ENCODE measurements around the gene LY9.

LY9 gene

DNA sequence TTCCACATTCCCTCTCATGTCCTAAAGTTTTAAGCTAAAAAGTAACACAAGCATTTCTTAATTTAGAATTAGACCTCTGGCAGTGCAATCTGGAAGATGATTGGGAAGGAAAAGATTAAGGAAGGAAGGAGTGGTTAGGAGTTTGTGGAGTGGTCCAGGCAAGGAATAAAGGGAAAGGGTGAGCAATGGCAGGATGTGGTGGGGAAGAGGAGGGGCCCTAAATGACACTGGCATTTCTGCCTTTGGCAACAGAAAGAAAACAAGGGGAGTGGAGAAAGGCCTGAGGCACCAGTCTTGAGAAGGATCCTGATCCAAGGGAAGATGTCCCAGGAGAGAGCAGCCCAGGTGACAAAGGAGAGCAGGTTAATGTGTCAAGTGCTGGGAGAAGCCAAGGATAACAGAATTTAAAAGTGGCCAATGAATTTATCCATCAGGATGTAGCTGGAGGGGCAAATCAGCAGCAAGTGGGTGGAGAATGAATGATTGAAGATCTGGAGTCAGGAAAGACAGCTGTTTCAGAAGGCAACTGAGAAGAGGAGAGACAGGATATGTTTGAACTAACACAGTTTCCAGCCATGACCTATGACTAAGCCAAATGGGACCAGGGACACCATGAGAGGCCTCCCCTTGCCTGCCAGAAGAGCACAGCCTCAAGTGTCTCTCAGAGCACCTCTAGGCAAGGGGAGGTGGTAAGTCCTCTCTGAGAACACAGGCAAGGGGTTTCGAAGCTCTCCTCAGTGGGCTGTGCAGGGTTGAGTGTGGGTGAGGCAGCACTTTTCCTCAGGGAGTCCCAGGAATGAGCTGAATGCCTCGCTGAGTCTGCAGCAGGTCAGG lies 20.9 kb upstream of the LY9 start:
- TF ChIP-seq, protein P1, sequence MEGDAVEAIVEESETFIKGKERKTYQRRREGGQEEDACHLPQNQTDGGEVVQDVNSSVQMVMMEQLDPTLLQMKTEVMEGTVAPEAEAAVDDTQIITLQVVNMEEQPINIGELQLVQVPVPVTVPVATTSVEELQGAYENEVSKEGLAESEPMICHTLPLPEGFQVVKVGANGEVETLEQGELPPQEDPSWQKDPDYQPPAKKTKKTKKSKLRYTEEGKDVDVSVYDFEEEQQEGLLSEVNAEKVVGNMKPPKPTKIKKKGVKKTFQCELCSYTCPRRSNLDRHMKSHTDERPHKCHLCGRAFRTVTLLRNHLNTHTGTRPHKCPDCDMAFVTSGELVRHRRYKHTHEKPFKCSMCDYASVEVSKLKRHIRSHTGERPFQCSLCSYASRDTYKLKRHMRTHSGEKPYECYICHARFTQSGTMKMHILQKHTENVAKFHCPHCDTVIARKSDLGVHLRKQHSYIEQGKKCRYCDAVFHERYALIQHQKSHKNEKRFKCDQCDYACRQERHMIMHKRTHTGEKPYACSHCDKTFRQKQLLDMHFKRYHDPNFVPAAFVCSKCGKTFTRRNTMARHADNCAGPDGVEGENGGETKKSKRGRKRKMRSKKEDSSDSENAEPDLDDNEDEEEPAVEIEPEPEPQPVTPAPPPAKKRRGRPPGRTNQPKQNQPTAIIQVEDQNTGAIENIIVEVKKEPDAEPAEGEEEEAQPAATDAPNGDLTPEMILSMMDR (IDR thresholded peaks at IDR 0.05; ENCODE audit: low read depth, low read length) = no peak
- H3K27ac ChIP-seq = no peak overlapping the region
- DNase-seq = no peak

DNA sequence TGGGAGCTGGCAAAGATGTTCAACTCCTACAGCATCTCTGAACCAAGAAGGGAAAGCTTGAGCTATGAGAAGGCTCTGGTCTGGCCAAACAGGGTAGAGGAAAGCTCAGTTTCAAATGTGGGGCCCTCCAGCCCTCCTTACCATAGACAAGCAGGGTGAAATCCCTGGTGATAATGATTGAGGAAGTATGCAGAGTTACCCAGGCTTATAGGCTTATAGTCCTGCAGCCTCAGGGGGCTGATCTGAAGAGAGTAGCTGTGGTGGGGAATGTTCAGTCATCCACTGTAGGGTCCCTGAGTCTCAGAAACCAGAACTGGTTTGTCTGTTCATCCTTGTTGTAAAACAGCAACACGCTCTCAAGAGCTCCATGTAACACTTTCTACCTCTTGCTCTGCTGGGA lies 19.8 kb upstream of the LY9 start:
- Histone ChIP-seq H3K27me3 (ENCODE audit: insufficient read depth, low read depth, severe bottlenecking) (peaks cover 99% of the 10 kb centered on the region), H3K9me3 (ENCODE audit: severe bottlenecking) (no peaks in the 10 kb centered on the region), H3K27ac (no peak overlapping the region), H3K4me3 (ENCODE audit: low read depth, low read length) (no peak overlapping the region), H3K36me3 (no peaks in the 10 kb centered on the region)
- TF ChIP-seq, protein P1 (IDR thresholded peaks at IDR 0.05; ENCODE audit: low read depth, low read length) = no peak
- no peak for DNase-seq

More for the DNA sequence above, 20.9 kb upstream of the LY9 start:
- no peak overlapping the region for H3K4me3 ChIP-seq (ENCODE audit: low read depth, low read length)
- no peaks in the 10 kb centered on the region for H3K36me3 ChIP-seq
- H3K27me3 ChIP-seq (ENCODE audit: insufficient read depth, low read depth, severe bottlenecking) = peaks cover 99% of the 10 kb centered on the region
- no peaks in the 10 kb centered on the region for H3K9me3 ChIP-seq (ENCODE audit: severe bottlenecking)

DNA sequence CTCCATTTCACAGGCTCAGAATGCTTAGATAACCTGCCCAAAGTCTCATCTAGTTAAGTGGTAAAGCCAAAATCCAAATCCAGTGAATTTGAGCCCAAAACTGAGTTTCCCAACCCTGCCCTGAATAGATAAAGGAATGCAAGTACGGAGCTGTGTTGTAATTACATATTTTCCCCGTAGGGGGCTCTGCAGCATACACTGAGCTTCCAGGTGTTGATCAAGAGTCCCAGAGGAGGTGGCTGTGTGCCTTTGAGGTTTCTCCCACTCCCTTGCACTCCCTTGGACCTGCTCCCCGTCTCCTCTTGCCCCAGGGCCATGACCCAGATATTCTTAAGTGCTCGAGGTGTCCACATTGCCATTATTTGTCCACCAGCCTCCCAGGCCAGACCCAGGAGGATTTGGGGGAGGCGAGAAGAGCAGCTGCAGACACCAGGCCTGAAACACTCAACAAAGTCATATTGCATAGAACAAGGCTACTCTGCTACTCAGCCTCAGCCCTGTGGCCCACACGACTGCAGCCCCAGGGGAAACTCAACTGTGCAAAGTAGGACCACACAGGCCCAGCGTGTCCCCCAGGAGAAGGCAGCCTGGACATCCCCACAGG lies 18.4 kb upstream of the LY9 start:
- TF ChIP-seq, protein P1 (IDR thresholded peaks at IDR 0.05; ENCODE audit: low read depth, low read length) = peak; percentile 79
- H3K9me3 ChIP-seq (ENCODE audit: severe bottlenecking) = peaks cover 5% of the 10 kb centered on the region

DNA sequence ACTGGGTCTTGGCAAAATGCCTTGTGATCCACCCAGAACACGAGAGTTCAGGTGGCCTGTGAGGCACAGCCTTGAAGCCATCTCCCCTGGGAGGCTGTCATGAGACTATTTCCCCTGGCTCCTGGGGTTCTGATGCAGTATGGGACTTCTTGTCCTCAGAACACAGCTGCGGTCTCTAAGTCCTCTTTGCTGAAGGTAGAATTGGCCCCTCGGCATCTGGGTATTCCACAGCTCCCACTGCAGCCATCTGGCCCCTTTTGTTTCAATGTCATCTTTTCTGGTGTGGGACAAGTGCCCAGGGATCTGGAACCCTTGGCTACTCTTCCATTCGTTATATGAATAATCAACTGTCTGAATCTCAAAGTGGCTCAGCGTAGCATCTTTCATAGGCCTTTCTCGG lies 17.0 kb upstream of the LY9 start:
- peaks cover 97% of the 10 kb centered on the region for H3K27me3 ChIP-seq (ENCODE audit: insufficient read depth, low read depth, severe bottlenecking)
- no peaks in the 10 kb centered on the region for H3K36me3 ChIP-seq
- no peak overlapping the region for H3K4me3 ChIP-seq (ENCODE audit: low read depth, low read length)
- TF ChIP-seq, protein P1 (IDR thresholded peaks at IDR 0.05; ENCODE audit: low read depth, low read length) = no peak
- H3K9me3 ChIP-seq (ENCODE audit: severe bottlenecking) = peaks cover 11% of the 10 kb centered on the region
- no peak overlapping the region for H3K27ac ChIP-seq
- DNase-seq = no peak

More for the DNA sequence above, 18.4 kb upstream of the LY9 start:
- Histone ChIP-seq H3K27me3 (ENCODE audit: insufficient read depth, low read depth, severe bottlenecking) (peaks cover 99% of the 10 kb centered on the region), H3K36me3 (no peaks in the 10 kb centered on the region), H3K27ac (no peak overlapping the region), H3K4me3 (ENCODE audit: low read depth, low read length) (no peak overlapping the region)
- peak; percentile 36 for DNase-seq

DNA sequence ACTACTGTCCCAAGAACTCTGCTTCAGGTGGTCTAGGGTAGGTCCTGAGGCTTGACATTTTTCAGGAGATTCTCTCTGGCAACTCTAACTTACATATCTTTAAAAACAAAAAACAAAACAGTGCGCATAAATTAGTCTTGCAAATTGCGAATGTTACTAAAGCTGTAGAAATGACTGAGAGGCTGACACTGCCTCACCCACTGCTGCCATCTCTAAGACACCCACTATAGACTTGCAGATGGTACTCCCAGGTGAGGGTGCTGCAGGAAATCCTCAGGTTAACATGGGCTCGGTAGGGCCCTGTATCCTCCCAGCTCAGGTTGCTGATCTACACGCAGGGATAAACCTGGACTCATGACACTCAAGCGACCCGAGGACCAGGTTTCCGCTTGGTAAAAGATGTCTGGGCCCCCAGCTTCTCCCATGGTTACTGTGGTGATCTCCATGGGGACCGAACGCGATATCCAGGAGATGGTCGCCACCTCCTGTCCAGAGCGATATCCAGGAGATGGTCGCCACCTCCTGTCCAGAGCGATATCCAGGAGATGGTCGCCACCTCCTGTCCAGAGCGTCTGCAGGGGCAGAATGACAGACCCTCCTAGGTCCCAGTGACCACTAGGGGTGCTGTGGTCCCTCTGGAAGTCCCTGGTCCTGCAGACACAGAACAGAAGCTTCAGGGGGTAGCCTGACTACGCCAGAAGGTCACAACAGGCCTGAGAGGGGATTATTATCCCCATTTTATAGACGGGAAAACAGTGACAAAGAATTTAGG lies 16.2 kb upstream of the LY9 start:
- no peaks in the 10 kb centered on the region for H3K36me3 ChIP-seq
- H3K9me3 ChIP-seq (ENCODE audit: severe bottlenecking) = peaks cover 11% of the 10 kb centered on the region
- no peak overlapping the region for H3K27ac ChIP-seq
- TF ChIP-seq, protein P1 (IDR thresholded peaks at IDR 0.05; ENCODE audit: low read depth, low read length) = peak; percentile 86
- H3K27me3 ChIP-seq (ENCODE audit: insufficient read depth, low read depth, severe bottlenecking) = peaks cover 94% of the 10 kb centered on the region
- peak; percentile 69 for DNase-seq
- H3K4me3 ChIP-seq (ENCODE audit: low read depth, low read length) = no peak overlapping the region
